ENCODE data around the gene JAZF1.

- TF ChIP-seq CTCF (IDR thresholded peaks at IDR 0.05) (no peak), POLR2AphosphoS5 (IDR thresholded peaks at IDR 0.05) (no peak), POLR2A (IDR thresholded peaks at IDR 0.05) (no peak), EP300 (IDR thresholded peaks at IDR 0.05) (no peak)
These were observed 110.1 kb downstream of the JAZF1 start for GRCh38 chr7:28070297-28071055.
